ENCODE results near the gene ZP1.

The ZP1 gene

GRCh38 chr11:60923800-60924109 is 56.4 kb downstream of the ZP1 start:
- DNase-seq, result no peak
- Histone ChIP-seq H3K27me3 (replicated peaks) (no peaks in the 10 kb centered on the region), H3K4me3 (ENCODE audit: low read depth, low read length) (no peak overlapping the region), H3K27ac (no peak overlapping the region), H3K36me3 (replicated peaks) (peaks cover 25% of the 10 kb centered on the region)
- in situ Hi-C loops (cut with HindIII; ENCODE audit: low pct_ligation_motif_present, low sequenced_read_pairs), result no loop called here
- TF ChIP-seq CTCF (IDR thresholded peaks at IDR 0.05; ENCODE audit: low read depth, low read length, missing control alignments), result no peak

GRCh38 chr11:60924110-60924905 is 57.0 kb downstream of the ZP1 start, which contains the start of gene TMEM132A:
TMEM132A (plus strand) TSS chr11:60924460; CDS start chr11:60924634, 174 bp downstream.
- DNase-seq, result peak; percentile 62
- H3K27me3 ChIP-seq (replicated peaks), result no peaks in the 10 kb centered on the region
- H3K27ac ChIP-seq, result no peak within 1 kb of the TSS
- H3K36me3 ChIP-seq (replicated peaks), result peaks cover 25% of the 10 kb centered on the region
- in situ Hi-C loops (cut with HindIII; ENCODE audit: low pct_ligation_motif_present, low sequenced_read_pairs), result no loop called here
- TF ChIP-seq CTCF (IDR thresholded peaks at IDR 0.05; ENCODE audit: low read depth, low read length, missing control alignments), result no peak
- peak within 1 kb of the TSS; percentile 66 for H3K4me3 ChIP-seq (ENCODE audit: low read depth, low read length)
